SU-DHL-6 (cell line): Measurements from ENCODE around the gene CNTN4.

Experiments
- H2AFZ ChIP-seq: fragments of 200-600 bp; sonication (generic); 2 replicates; pipeline ENCODE4 v1.6.1; 2014; ENCODE audit warnings: low read depth, mild to moderate bottlenecking, moderate library complexity, mixed read lengths, antibody characterized with exemption, low read length; ENCODE audit not compliant: severe bottlenecking
- H3F3A ChIP-seq: fragments of 200-600 bp; shearing (Covaris generic); 2 replicates; pipeline ENCODE4 v1.6.0; 2016; ENCODE audit warnings: antibody characterized with exemption, mild to moderate bottlenecking; ENCODE audit not compliant: insufficient read depth
- H3K27ac ChIP-seq: fragments of 200-600 bp; sonication (generic); 2 replicates; pipeline ENCODE4 v1.5.1; 2016; ENCODE audit warnings: low read depth, mild to moderate bottlenecking, low read length, moderate library complexity, mixed read lengths
- H3K27me3 ChIP-seq: fragments of 200-600 bp; sonication (generic), shearing (Covaris generic); 2 replicates; pipeline ENCODE4 v1.6.0; 2014; ENCODE audit warnings: mild to moderate bottlenecking, low read length
- H3K36me3 ChIP-seq: fragments of 200-600 bp; sonication (generic); 2 replicates; pipeline ENCODE4 v1.6.1; 2014; ENCODE audit warnings: mild to moderate bottlenecking, low read length, mixed read lengths
- H3K4me2 ChIP-seq: fragments of 300-600, 200-600 bp; shearing (Covaris generic), sonication (generic); 2 replicates; pipeline ENCODE4 v1.6.0; 2014; ENCODE audit warnings: low read length, low read depth, mild to moderate bottlenecking; ENCODE audit not compliant: poor library complexity, severe bottlenecking
- H3K4me3 ChIP-seq: fragments of 200-600 bp; sonication (generic); 2 replicates; pipeline ENCODE4 v1.5.1; 2014; ENCODE audit warnings: antibody characterized with exemption, low read length, mild to moderate bottlenecking, mixed read lengths; ENCODE audit not compliant: insufficient read depth, poor library complexity, severe bottlenecking
- H3K79me2 ChIP-seq: fragments of 200-600 bp; sonication (generic); 2 replicates; pipeline ENCODE4 v1.6.1; 2014; ENCODE audit warnings: mild to moderate bottlenecking, low read length, moderate library complexity; ENCODE audit not compliant: insufficient read depth
- H3K9ac ChIP-seq: fragments of 200-600 bp; sonication (generic); 2 replicates; pipeline ENCODE4 v1.7.0; 2014; ENCODE audit warnings: mild to moderate bottlenecking, low read length
- H3K9me2 ChIP-seq: fragments of 200-600 bp; sonication (generic); replicated peaks from 2 replicates; pipeline ENCODE4 v1.6.1; 2014; ENCODE audit warnings: low read length; ENCODE audit not compliant: insufficient read depth
- H3K9me3 ChIP-seq: fragments of 200-600 bp; sonication (generic); 2 replicates; pipeline ENCODE4 v1.6.1; 2014; ENCODE audit warnings: low read length, mixed read lengths; ENCODE audit not compliant: insufficient read depth
- H4K20me1 ChIP-seq: fragments of 200-600 bp; sonication (generic); 2 replicates; pipeline ENCODE4 v1.6.1; 2014; ENCODE audit warnings: low read depth, mild to moderate bottlenecking, antibody characterized with exemption, low read length, moderate library complexity, mixed read lengths
- CTCF ChIP-seq: fragments of 200-600 bp; sonication (generic); IDR thresholded peaks from one replicate; pipeline ENCODE4 v1.5.1; 2017; ENCODE audit warnings: antibody characterized with exemption, mild to moderate bottlenecking, low read length, moderate library complexity; ENCODE audit not compliant: insufficient read depth, poor library complexity, severe bottlenecking
- EZH2phosphoT487 ChIP-seq: fragments of 200-600 bp; sonication (generic), shearing (Covaris generic); conservative IDR thresholded peaks from 2 replicates; pipeline ENCODE4 v1.6.1; 2018; ENCODE audit warnings: mild to moderate bottlenecking, antibody characterized with exemption, low read length, moderate library complexity, mixed read lengths

The CNTN4 gene

GRCh38 chr3:2995195-2995594 lies 896.5 kb downstream of the CNTN4 start:
- no peaks in the 10 kb centered on the region for H3K36me3 ChIP-seq
- no peaks in the 10 kb centered on the region for H3K79me2 ChIP-seq
- H2AFZ ChIP-seq: no peak overlapping the region
- no peak for TF ChIP-seq EZH2phosphoT487
- TF ChIP-seq CTCF: no peak
- H3K27ac ChIP-seq: no peak overlapping the region
- H3F3A ChIP-seq: no peaks in the 10 kb centered on the region
- no peaks in the 10 kb centered on the region for H3K9me2 ChIP-seq
- no peaks in the 10 kb centered on the region for H3K27me3 ChIP-seq
- H3K4me3 ChIP-seq: no peak overlapping the region
- no peaks in the 10 kb centered on the region for H3K9me3 ChIP-seq
- no peak overlapping the region for H3K9ac ChIP-seq
- no peaks in the 10 kb centered on the region for H4K20me1 ChIP-seq
- H3K4me2 ChIP-seq: no peak overlapping the region

GRCh38 chr3:3005146-3005744 lies 906.6 kb downstream of the CNTN4 start:
- Histone ChIP-seq H3K79me2 (no peaks in the 10 kb centered on the region), H3K9me2 (no peaks in the 10 kb centered on the region), H3F3A (no peaks in the 10 kb centered on the region), H3K27ac (no peak overlapping the region), H3K4me3 (no peak overlapping the region), H3K9me3 (no peaks in the 10 kb centered on the region), H3K9ac (no peak overlapping the region), H3K27me3 (no peaks in the 10 kb centered on the region), H3K4me2 (no peak overlapping the region), H2AFZ (no peak overlapping the region), H4K20me1 (no peaks in the 10 kb centered on the region), H3K36me3 (no peaks in the 10 kb centered on the region)
- TF ChIP-seq EZH2phosphoT487: no peak
- TF ChIP-seq CTCF: no peak

GRCh38 chr3:3013317-3014052 lies 914.8 kb downstream of the CNTN4 start:
- Histone ChIP-seq H3K9me2 (no peaks in the 10 kb centered on the region), H2AFZ (no peak overlapping the region), H3K36me3 (no peaks in the 10 kb centered on the region), H3K4me3 (no peak overlapping the region), H3K9ac (no peak overlapping the region), H3K79me2 (no peaks in the 10 kb centered on the region), H3K4me2 (no peak overlapping the region), H3K9me3 (no peaks in the 10 kb centered on the region), H3F3A (no peaks in the 10 kb centered on the region), H4K20me1 (no peaks in the 10 kb centered on the region), H3K27ac (no peak overlapping the region), H3K27me3 (no peaks in the 10 kb centered on the region)
- TF ChIP-seq EZH2phosphoT487 (no peak), CTCF (no peak)
